Placental pericyte (primary cell): ENCODE data around the gene CWF19L2. TPM values are rescaled to one million over a fixed set of nuclear protein-coding genes. Genes with fewer than 3 reads are reported as not detected.

Experiments used
- total RNA-seq: library from RNA; depleted of rRNA; stranded (reverse); fragments of >200 nt; gene quantifications from 2 replicates; pipeline ENCODE4 v1.2.3, GENCODE V29; 2012

The CWF19L2 gene
- 6.6 and 11.2 TPM in 2 replicates for total RNA-seq

GRCh38 chr11:107457558-107458271 lies at the start of gene CWF19L2:
CWF19L2 (minus strand) TSS chr11:107457825; CDS start chr11:107457816, 9 bp downstream.

Other genes with a start within 250 kb of the CWF19L2 start
- 5.3 and 13.5 TPM in 2 replicates for gene ALKBH8, start 107.9 kb upstream of the CWF19L2 start, total RNA-seq
- gene ELMOD1, start 133.3 kb upstream of the CWF19L2 start, total RNA-seq = 4.7 and 8.1 TPM in 2 replicates